Measurements from ENCODE around the gene PTGS1.

GRCh38 chr9:122367774-122368460 lies 2.9 kb upstream of the PTGS1 start:
- no peak for TF ChIP-seq CTCF (conservative IDR thresholded peaks at IDR 0.05)
- TF ChIP-seq ZFX (IDR thresholded peaks at IDR 0.05): no peak
